HepG2 (cell line): ENCODE results near the gene PTCH1. TPM values are rescaled to one million over a fixed set of nuclear protein-coding genes. Genes with fewer than 3 reads are reported as not detected.

ENCODE experiments used
- ARID4A ChIP-seq: sonication (generic); formaldehyde crosslinking; IDR thresholded peaks from 2 replicates; pipeline ENCODE4 v1.5.0; 2020; ENCODE audit warnings: mild to moderate bottlenecking, missing genetic modification reagents, borderline replicate concordance
- ASH2L ChIP-seq: fragments of 300-600, 200-600 bp; sonication (generic); IDR thresholded peaks from 2 replicates; pipeline ENCODE4 v1.7.0; 2017; ENCODE audit warnings: low read depth, mild to moderate bottlenecking, moderate library complexity, mixed read lengths, low read length; ENCODE audit not compliant: insufficient read length
- CEBPG ChIP-seq: IDR thresholded peaks from 2 replicates; pipeline ENCODE4 v1.6.1; 2016
- GFI1 ChIP-seq: sonication (generic); formaldehyde crosslinking; IDR thresholded peaks from 2 replicates; pipeline ENCODE4 v1.5.0; 2020; ENCODE audit warnings: missing genetic modification reagents, mild to moderate bottlenecking, borderline replicate concordance
- MAZ ChIP-seq, 2 experiments: sonication (generic) in 1 of 2; formaldehyde crosslinking in 1 of 2; IDR thresholded peaks; 2 replicates each; pipeline versions ENCODE4 v1.5.0 to v1.6.1; 2012 to 2020; ENCODE audit warnings: low read depth in 2 of 2, mild to moderate bottlenecking in 2 of 2, borderline replicate concordance in 1 of 2, improper control_type of control experiment in 1 of 2, low read length in 1 of 2, missing genetic modification reagents in 1 of 2, moderate library complexity in 1 of 2
- MIER3 ChIP-seq: IDR thresholded peaks from 2 replicates; pipeline ENCODE4 v1.6.1; 2016; ENCODE audit warnings: missing compliant biosample characterization, borderline replicate concordance
- RELA ChIP-seq: sonication (generic); formaldehyde crosslinking; IDR thresholded peaks from 2 replicates; pipeline ENCODE4 v1.4.0; 2020; ENCODE audit warnings: missing genetic modification reagents
- RFX5 ChIP-seq: IDR thresholded peaks from 2 replicates; pipeline ENCODE4 v1.6.1; 2011; ENCODE audit warnings: low read depth, low read length, improper control_type of control experiment
- TOPORS ChIP-seq: sonication (generic); formaldehyde crosslinking; IDR thresholded peaks from 2 replicates; pipeline ENCODE4 v1.8.0; 2023; ENCODE audit warnings: mild to moderate bottlenecking, missing genetic modification reagents
- ZBTB2 ChIP-seq: sonication (generic); formaldehyde crosslinking; IDR thresholded peaks from 2 replicates; pipeline ENCODE4 v1.8.0; 2022; ENCODE audit warnings: low read depth, missing genetic modification reagents
- ZFX ChIP-seq: sonication (generic); formaldehyde crosslinking; IDR thresholded peaks from 2 replicates; pipeline ENCODE4 v1.4.0; 2020; ENCODE audit warnings: mild to moderate bottlenecking, low read depth, missing genetic modification reagents, moderate library complexity
- ZNF232 ChIP-seq: sonication (generic); formaldehyde crosslinking; IDR thresholded peaks from 2 replicates; pipeline ENCODE4 v1.4.0; 2020; ENCODE audit warnings: missing genetic modification reagents, borderline replicate concordance
- ZNF296 ChIP-seq: sonication (generic); formaldehyde crosslinking; conservative IDR thresholded peaks from 2 replicates; pipeline ENCODE4 v1.5.0; 2020; ENCODE audit warnings: mild to moderate bottlenecking, missing genetic modification reagents
- ZNF530 ChIP-seq: sonication (generic); formaldehyde crosslinking; IDR thresholded peaks from 2 replicates; pipeline ENCODE4 v1.5.0; 2020; ENCODE audit warnings: low read depth, mild to moderate bottlenecking, missing genetic modification reagents
- ZNF557 ChIP-seq: sonication (generic); formaldehyde crosslinking; IDR thresholded peaks from 2 replicates; pipeline ENCODE4 v1.4.0; 2020; ENCODE audit warnings: missing genetic modification reagents
- ZNF678 ChIP-seq: sonication (generic); formaldehyde crosslinking; IDR thresholded peaks from 2 replicates; pipeline ENCODE4 v1.4.0; 2020; ENCODE audit warnings: mild to moderate bottlenecking, missing genetic modification reagents
- ZNF746 ChIP-seq: sonication (generic); formaldehyde crosslinking; IDR thresholded peaks from 2 replicates; pipeline ENCODE4 v1.8.0; 2022; ENCODE audit warnings: mild to moderate bottlenecking, missing genetic modification reagents
- ZNF775 ChIP-seq: sonication (generic); formaldehyde crosslinking; IDR thresholded peaks from 2 replicates; pipeline ENCODE4 v1.4.0; 2020; ENCODE audit warnings: missing genetic modification reagents, mild to moderate bottlenecking, moderate library complexity, borderline replicate concordance
- ZNF777 ChIP-seq: sonication (generic); formaldehyde crosslinking; IDR thresholded peaks from 2 replicates; pipeline ENCODE4 v1.4.0; 2020; ENCODE audit warnings: missing genetic modification reagents
- ZNF781 ChIP-seq: sonication (generic); formaldehyde crosslinking; IDR thresholded peaks from 2 replicates; pipeline ENCODE4 v1.5.1; 2020; ENCODE audit warnings: borderline replicate concordance, mild to moderate bottlenecking, missing genetic modification reagents; ENCODE audit errors: not compliant biosample characterization
- ZNF816 ChIP-seq: sonication (generic); formaldehyde crosslinking; IDR thresholded peaks from 2 replicates; pipeline ENCODE4 v1.8.0; 2022; ENCODE audit warnings: missing genetic modification reagents, mild to moderate bottlenecking, borderline replicate concordance
- ZNF841 ChIP-seq: sonication (generic); formaldehyde crosslinking; IDR thresholded peaks from 2 replicates; pipeline ENCODE4 v1.8.1; 2023; ENCODE audit warnings: missing genetic modification reagents, borderline replicate concordance
- ZSCAN29 ChIP-seq: sonication (generic); formaldehyde crosslinking; conservative IDR thresholded peaks from 2 replicates; pipeline ENCODE4 v1.4.0; 2020; ENCODE audit warnings: mild to moderate bottlenecking, missing genetic modification reagents
- polyA plus RNA-seq, 8 experiments: library from polyadenylated mRNA; depleted of rRNA in 3 of 8; stranded (reverse) in 7 of 8; unstranded in 1 of 8; fragments of >200 nt; fragmentation: Illumina TruSeq in 4 of 8; extraction: Trizol in 4 of 8; gene quantifications; 2 replicates each; pipeline versions ENCODE4 v1.2.1 to v1.2.3, GENCODE V29; 2011 to 2016; ENCODE audit warnings: low read depth in 4 of 8, missing spikeins in 1 of 8, mixed read lengths in 1 of 8; ENCODE audit not compliant: insufficient read depth in 1 of 8
- total RNA-seq, 5 experiments: library from RNA; depleted of rRNA; stranded (reverse); fragments of >200 nt; fragmentation: Illumina TruSeq; extraction: Trizol; gene quantifications; 2 replicates each; pipeline ENCODE4 v1.2.3, GENCODE V29; 2016; ENCODE audit warnings: low read depth in 1 of 5

The PTCH1 gene
- total and polyA plus RNA-seq, 2 of the 13 experiments (the other 11 are each of a cell fraction or from before 2014, with no cell fraction given): 2.8 to 3.9 TPM

- TF ChIP-seq ZBTB2 (CRISPR knock-in tag): peak; percentile 90
- no peak for TF ChIP-seq ZNF530 (CRISPR knock-in tag)
- TF ChIP-seq ASH2L: peak; percentile 55
- TF ChIP-seq GFI1 (CRISPR knock-in tag): no peak
- peak; percentile 41 for TF ChIP-seq ZFX (CRISPR knock-in tag)
- TF ChIP-seq ZSCAN29: no peak; the same call in 1 of the 2 replicates
- peak; percentile 35 for TF ChIP-seq ZNF781
- 0 out of 2 replicates have a peak, but pooled peaks have one; percentile 62 for TF ChIP-seq ZNF841
- TF ChIP-seq RELA (CRISPR knock-in tag): no peak
- peak; percentile 77 for TF ChIP-seq ZNF777 (CRISPR knock-in tag)
- peak; percentile 37; the same call in 1 of the 2 replicates for TF ChIP-seq MIER3 (CRISPR knock-in tag)
- no peak; the same call in 1 of the 2 replicates for TF ChIP-seq ZNF557 (CRISPR knock-in tag)
- TF ChIP-seq ARID4A (CRISPR knock-in tag): peak; percentile 61; the same call in 1 of the 2 replicates
- peak; percentile 27; the same call in 1 of the 2 replicates for TF ChIP-seq RFX5
- 0 out of 2 replicates have a peak, but pooled peaks have one; percentile 32 for TF ChIP-seq ZNF232
- TF ChIP-seq ZNF775: 0 out of 2 replicates have a peak, but pooled peaks have one; percentile 23
- TF ChIP-seq MAZ (IDR thresholded peaks at IDR 0.05; ENCODE audit: borderline replicate concordance, low read depth, low read length): peak; percentile 55; the same call in 1 of the 2 replicates
- TF ChIP-seq MAZ (CRISPR knock-in tag; IDR thresholded peaks at IDR 0.05; ENCODE audit: low read depth): peak; percentile 85
- TF ChIP-seq ZNF678: no peak
- peak; percentile 74; the same call in 1 of the 2 replicates for TF ChIP-seq ZNF746 (CRISPR knock-in tag)
- TF ChIP-seq TOPORS (CRISPR knock-in tag): 0 out of 2 replicates have a peak, but pooled peaks have one; percentile 40
- no peak for TF ChIP-seq CEBPG (CRISPR knock-in tag)
- no peak for TF ChIP-seq ZNF296 (CRISPR knock-in tag)
- TF ChIP-seq ZNF816 (CRISPR knock-in tag): peak; percentile 11; the same call in 1 of the 2 replicates
Observed at GRCh38 chr9:95510709-95511615, 5.8 kb downstream of the PTCH1 start (continued).
